NCI-H1436 treated with DMSO at 0.1 percent for 48 hours (cell line): ENCODE data around the gene SRPK3.
A peak's percentile ranks its signal among the peaks of the same experiment; 100 is the strongest.
"Not testable (repeated sequence)": the region's sequence is repeated elsewhere in the genome, so short reads cannot be mapped to it uniquely, and the experiment has no call there.

Source experiments
- DNase-seq: peaks from one replicate; lab custom pipeline; 2025; lab: John Stamatoyannopoulos, UW

Gene SRPK3

DNA sequence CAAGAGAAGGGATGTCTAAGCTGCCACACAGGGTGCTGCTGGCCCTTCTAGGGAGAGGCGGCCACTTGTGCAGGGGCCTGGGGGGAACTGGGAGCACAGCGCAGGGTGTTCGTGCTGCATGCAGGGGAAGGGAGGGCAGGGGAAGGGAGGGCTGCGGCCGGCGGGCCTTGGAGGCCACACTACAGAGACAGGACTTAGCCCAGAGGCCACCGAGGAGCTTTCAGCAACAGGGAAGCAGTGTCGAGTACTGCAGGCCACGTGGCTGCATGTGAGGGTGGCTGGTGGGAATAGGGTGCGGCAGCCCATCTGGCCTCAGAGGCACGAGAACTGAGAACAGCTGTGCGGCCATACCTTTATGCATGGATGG lies 35.8 kb upstream of the SRPK3 start:
- DNase-seq: not testable (repeated sequence)

DNA sequence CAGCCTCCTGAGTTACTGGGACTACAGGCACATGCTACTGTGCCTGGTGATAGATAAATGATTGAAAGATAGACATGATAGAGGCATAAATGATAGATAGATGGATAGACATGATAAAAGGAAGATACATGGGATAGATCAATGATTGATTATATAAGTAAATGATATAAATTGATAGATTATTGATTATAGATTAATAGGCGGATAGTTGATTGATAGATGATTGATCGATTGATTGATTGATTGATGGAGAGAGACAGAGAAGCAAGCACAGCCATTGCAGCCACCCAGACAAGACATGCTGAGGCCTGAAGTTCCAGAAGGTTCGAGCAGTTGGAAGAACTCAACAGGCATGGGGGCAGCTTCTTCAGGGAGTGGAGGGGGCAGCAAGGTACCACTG lies 34.5 kb upstream of the SRPK3 start:
- no peak for DNase-seq

DNA sequence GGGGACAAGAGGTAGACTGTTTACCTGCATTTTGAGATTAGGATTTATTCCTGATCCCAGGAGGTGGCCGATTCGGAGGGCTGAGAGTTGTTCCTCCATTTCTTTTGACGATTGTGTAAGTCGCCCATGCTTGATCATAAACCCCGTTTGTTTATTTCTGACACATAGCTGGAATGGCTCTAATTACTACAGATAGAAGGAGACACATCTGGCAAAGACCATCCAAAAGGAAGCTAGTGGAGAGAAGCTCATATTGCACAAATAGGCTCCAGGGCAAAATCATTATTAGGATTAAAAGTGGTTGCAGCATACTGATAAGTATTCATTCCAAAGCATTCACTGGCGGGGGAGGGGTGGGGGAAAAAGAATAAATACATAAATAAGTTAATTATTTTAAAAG lies 33.9 kb upstream of the SRPK3 start:
- not testable (repeated sequence) for DNase-seq

DNA sequence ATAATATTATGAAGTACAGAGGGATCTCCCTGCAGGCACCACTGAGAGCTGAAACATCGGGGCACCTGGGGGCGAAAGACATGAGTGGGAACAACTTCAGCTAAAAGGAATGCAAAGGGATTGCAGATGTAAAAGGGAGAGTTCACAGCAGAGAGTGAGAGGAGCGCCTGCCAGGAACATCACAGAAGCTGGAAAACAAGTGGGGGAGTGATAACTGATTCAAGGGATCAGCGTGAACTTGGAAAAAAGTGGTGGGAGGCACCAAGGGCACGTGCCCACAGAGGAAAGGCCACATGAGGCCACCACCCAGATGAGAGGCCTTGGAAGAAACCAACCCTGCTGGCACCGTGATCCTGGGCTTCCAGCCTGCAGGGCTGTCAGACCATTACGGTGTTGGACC lies 31.8 kb upstream of the SRPK3 start:
- DNase-seq: not testable (repeated sequence)

DNA sequence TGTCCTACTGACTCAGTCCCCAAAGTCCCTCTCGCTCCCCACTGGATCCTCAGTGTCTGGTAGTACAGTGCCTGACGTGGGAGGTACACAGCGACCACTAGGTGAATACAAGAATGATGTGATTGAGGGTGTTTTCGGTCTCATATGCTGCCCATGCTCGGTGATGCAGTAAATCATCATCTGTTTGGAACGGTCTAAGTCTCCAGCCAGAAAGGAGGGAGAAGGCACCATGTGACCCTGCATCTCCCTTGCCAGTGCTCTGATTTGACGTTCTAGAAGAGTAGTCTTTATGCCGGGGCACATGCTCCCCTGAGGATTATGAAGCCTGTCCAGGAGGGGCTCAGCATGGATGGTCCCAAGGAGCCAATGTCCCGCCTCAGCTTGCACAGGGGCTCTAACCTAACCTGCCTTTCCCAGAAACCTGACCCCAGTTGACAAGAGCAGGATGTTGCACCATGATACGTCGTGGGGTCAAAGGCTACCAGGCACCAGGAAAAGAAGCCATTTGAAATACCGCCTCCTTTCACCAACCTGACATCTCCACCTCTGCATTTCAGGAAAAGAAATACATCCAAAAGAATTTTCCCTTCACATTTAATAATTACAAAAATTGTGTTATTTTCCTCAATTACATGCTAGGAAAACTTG lies 30.6 kb upstream of the SRPK3 start:
- DNase-seq: no peak

DNA sequence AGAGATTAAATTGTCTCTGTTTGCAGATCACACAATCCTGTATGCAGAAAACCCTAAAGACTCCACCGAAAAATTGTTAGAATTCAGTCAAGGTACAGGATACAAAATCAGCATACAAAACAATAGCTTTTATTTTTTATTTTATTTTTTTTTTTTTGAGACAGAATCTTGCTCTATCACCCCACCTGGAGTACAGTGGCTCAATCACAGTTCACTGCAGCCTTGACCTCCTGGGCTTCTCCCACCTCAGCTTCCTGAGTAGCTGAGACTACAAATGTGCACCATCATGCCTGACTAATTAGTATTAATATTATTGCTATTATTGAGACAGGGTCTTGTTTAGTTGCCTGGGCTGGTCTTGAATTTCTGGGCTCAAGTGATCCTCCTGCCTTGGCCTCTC lies 25.7 kb upstream of the SRPK3 start:
- no peak for DNase-seq

DNA sequence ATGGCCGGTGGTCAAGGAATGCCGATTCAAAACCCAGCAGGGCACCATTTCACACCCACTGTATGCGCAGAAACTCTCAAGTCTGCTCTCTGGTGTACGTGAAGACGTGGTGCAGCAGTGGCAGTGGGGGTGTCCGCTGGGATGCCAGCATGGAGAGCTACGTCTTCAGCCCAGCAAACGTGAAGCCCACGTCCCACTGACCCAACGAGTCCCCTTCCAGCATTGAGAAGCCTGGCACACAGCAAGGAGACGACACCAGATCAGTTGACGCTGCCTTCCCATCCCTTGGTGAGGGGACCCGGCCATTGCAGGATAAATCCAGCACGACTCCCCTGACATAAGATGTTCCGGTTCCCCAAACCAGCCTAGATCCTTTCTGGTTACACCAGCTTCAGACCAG lies 19.0 kb upstream of the SRPK3 start:
- DNase-seq: no peak

DNA sequence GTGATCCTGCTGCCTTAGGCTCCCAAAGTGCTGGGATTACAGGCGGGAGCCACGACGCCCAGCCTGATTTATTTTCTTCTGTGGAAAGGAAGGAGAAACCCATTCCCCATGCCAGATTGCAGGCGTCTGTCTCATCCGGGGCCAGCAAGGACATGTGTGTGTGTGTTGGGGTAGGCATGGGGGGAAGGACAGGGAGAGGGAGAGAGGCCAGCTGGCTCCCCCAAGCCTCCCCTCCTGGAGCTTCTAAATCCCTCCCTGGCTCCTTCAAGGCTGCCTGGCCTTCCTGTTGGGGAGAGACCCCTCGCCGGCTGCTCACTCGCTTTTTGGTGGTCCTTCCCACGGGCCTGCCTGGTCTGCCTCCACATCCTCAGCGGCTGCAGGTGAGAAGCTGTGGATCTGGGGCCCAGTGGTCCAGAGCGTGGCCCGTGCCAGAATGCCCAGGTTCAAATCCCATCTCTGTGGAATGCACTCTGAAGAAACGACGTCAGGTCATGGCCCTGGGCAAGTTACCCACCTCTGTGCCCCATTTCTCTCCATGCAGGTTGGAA lies 18.1 kb upstream of the SRPK3 start:
- DNase-seq: no peak

DNA sequence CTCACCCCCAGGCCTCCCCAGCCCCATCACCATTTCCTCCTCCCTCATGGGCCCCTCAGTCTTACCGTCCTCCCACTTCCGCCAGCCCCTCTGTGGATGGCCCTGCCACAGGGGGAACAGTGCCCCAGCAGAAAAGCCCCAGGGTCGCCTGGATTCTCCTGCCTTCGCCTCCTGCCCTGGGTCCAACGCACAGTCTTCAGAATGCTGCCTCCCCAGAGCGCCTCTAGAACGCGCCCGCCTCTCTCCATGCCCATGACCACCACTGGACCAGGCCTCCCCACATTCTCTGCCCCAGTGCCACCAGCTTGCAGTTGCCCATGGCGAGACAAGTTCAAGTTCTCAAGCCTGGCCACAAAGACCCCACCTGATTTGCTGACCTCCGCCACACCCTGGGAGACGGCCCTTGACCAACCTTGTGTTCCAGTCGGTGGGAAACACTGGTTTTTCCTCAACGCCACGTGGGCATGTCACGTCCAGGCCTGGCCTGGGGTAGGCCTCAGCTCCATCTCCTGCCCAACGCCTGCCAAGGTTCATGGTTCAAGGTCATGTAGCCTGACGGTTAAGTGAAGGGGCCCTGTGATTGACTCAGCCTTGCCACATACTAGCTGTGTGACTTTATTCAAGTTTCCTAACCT lies 17.4 kb upstream of the SRPK3 start:
- DNase-seq: no peak

DNA sequence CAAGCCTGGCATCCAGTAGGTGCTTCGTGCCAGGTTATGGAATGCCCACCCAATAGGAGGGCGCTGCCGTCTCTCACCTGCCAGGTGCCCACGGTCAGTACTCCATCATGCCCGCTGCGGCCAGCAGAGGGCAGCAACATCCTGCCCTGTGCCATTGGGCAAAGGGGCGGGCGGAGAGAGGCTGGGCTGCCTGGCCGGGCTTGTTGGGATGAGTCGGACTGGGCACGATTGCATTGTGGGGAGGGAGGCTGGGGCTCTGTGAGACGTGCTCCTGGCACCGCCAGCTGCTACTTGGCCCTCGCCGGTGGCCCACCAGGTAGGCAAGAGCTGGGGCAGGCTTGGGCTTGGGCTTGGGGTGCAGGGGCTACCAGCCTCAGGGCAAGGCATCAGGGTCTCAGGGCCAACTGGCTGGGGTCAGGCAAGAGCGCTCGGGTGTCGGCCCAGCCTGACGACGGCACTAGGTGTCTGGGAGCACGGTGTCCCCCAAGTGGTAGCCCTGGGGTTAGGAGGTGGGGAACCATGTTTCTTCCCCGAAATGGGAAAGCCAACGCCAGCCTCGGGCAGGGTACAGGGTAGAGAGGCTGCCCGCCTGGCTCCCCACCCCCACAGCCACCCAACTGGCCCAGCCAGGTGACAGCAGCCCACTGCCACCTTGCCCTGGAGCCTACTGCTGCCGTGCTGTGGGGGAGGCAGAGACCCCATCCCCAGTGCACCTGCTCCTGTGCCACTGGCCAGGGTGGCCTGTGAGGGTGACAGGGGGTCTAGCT lies 16.7 kb upstream of the SRPK3 start, which contains the start of gene PLXNB3:
Gene PLXNB3 (plus strand): TSS at position 261 of the 767 bp plus-strand sequence. CDS start 1,287 bp downstream, outside the sequence.
- peak; percentile 68 for DNase-seq

DNA sequence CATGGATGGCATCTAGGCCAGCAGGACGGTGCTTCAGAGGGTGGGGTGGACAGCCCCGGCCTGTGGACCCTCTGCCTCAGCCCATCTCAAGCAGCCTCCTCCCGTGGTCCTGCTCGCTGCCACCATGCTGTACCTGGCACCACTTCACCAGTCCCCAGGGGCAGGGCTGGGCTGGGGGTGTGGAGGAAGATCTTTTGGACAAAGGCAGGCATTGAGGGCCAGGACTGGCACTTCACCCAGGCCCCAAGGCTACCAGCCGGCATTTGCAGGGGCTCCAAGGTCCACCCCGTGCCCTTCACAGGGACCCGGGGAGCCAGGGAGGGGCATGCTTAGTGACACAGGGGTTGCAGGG lies 16.1 kb upstream of the SRPK3 start:
- no peak for DNase-seq

DNA sequence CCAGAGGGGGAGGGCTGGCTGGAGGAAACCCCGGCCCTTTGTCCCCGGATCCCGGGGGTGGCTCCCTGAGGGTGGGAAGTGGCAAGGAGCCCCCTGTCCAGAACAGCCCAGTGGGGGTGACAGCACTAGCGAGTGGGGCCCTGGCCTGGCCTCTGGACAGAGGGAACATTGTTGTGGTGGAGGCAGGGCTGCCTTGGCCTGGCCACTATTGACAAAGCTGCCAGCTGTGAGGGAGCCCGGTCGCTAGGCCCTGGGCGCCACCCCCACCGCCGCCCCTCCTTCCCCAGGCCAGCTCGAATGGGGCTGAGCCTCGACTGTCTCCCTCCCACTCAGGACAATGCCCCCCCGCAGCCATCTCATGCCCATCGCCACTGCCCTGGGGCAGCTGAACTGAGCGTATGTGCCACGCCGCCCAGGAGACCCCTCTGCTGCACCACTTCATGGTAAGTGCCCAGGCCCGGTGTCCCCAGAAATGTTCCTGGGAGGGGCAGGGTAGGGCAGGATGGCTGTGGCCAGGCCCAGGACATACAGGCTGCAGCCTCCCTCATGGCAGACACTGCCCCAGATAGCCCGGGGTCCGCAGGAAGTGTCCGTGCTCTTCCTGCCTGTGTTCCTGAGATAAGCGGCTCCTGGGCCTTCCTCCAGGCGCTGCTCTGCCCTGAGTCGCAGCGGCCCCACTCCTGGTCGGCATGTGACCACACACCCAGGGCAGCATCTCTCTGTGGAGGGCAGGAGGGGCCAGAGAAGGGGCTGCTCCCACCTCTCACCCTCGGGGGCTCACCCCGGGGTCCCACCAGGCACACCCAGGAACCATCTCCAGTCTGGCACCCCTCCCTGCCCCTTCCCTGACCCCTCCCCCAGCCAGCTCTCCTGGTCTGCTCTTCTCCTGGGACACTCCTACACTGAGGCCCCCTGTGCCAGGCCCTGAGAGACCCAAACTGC lies 15.4 kb upstream of the SRPK3 start:
- no peak for DNase-seq

DNA sequence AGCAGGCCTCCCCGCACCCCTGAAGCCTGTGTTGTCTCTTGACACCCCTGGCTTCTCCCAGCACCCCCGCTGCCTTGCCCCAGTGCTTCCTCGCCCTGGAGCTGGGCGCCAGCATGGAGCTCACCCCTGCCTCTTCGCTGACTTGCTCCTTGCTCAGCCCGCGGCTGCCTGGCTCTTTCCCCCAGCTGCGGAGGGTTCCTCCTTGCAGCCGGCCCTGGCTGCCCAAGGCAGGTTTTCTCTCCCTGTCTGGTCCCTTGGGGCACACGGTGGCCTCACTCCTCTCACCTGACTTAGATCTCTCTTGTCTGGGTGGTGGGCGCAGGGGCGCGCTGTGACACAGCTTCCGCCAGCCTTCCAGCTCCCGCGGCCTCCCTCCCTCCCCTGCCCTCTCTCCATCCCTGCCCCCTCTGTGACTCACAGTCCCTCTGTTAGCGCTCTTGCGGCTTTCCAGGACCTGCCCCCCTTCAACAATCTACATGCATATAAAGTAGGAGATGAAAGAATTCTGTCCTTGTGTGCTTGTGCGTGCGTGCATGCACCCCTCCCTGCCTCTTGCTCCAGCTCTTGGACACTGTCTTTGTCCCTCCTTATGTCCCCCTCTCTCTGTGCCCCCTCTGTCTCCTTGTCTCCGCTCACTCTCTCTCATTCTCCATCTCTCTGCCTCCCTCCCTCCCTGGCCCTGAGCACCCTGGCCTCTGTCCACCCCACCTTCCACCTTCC lies 14.6 kb upstream of the SRPK3 start:
- peak; percentile 45 for DNase-seq

DNA sequence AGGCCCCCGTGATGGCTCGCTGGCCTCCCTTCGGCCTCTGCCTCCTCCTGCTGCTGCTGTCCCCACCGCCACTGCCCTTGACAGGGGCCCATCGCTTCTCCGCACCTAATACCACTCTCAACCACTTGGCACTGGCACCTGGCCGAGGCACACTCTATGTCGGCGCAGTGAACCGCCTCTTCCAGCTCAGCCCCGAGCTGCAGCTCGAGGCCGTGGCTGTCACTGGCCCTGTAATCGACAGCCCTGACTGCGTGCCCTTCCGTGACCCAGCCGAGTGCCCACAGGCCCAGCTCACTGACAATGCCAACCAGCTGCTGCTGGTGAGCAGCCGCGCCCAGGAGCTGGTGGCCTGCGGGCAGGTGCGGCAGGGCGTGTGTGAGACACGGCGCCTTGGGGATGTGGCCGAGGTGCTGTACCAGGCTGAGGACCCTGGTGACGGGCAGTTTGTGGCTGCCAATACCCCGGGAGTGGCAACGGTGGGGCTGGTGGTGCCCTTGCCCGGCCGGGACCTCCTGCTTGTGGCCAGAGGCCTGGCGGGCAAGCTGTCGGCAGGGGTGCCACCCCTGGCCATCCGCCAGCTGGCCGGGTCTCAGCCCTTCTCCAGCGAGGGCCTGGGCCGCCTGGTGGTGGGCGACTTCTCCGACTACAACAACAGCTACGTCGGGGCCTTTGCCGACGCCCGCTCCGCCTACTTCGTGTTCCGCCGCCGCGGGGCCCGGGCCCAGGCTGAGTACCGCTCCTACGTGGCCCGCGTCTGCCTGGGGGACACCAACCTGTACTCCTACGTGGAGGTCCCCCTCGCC lies 13.8 kb upstream of the SRPK3 start:
- DNase-seq: no peak

DNA sequence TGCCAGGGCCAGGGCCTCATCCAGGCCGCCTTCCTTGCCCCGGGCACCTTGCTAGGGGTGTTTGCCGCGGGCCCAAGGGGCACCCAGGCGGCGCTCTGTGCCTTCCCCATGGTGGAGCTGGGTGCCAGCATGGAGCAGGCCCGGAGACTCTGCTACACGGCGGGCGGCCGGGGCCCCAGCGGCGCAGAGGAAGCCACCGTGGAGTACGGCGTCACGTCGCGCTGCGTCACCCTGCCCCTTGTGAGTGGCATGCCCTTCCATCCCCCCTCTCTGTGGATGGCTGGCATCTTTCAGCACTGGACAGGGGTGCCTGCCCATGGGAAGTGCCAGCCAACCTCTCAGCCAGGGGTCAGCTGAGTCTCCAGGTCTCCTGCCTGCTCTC lies 13.2 kb upstream of the SRPK3 start:
- DNase-seq: no peak

DNA sequence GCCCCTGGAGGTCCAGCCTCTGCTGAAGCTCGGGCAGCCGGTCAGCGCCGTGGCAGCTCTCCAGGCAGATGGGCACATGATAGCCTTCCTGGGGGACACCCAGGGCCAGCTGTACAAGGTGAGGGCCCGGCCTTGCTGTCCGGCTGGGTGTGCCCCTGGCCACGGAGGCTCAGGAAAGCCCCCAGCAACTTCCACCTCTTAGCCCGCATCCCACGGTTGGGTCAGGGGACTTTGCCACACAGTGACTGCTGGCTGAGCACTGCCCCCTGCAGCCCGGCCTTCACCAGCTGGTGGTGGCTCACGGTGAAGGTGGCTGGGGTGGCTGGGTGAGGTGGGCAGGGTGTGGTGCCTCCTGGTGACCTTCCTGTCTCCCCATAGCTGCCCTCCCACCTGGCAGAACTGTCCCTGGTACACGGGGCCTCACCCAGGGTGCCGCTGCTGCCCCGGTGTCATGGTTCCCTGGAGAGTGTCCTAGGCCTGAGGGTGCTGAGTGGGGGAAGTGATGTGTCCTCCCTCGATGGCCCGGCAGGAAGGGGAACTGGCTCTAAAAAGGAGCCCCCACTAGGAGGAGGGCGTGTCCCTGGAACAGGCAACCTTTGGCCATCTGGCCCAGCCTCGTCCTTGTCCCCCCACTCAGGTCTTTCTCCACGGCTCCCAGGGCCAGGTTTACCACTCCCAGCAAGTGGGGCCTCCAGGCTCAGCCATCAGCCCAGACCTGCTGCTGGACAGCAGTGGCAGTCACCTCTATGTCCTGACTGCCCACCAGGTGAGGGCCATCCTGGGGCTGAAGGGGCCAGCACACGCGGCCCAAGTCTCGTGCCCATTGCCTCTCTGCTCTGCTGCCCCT lies 12.3 kb upstream of the SRPK3 start:
- no peak for DNase-seq

DNA sequence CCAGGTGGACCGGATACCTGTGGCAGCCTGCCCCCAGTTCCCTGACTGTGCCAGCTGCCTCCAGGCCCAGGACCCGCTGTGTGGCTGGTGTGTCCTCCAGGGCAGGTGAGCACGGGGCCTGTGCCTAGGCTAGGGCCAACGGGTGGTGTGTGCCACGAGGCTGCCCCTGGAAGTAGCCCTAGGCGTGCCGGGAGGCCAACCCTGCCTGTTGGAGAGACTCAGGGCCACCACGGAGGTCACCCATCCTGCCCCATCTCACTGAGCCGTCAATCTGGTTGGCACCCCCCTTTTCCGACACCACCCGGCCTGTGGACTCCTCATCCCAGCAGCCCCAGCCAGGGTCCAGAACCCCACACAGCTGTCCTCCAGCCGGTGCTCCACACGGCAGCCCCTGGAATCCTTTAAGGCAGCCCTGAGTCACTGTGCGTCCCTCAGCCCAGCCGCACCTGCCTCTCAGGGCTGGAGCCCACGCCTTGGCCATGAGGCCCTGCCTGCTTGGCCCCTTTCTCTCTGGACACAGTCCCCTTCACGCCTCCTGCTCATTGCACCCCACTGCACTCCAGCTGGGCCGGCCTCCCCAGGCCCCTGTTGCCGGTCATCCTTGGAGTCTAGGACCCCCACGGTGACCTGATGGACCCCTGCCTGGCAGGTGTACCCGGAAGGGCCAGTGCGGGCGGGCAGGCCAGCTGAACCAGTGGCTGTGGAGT lies 11.5 kb upstream of the SRPK3 start:
- DNase-seq: no peak

DNA sequence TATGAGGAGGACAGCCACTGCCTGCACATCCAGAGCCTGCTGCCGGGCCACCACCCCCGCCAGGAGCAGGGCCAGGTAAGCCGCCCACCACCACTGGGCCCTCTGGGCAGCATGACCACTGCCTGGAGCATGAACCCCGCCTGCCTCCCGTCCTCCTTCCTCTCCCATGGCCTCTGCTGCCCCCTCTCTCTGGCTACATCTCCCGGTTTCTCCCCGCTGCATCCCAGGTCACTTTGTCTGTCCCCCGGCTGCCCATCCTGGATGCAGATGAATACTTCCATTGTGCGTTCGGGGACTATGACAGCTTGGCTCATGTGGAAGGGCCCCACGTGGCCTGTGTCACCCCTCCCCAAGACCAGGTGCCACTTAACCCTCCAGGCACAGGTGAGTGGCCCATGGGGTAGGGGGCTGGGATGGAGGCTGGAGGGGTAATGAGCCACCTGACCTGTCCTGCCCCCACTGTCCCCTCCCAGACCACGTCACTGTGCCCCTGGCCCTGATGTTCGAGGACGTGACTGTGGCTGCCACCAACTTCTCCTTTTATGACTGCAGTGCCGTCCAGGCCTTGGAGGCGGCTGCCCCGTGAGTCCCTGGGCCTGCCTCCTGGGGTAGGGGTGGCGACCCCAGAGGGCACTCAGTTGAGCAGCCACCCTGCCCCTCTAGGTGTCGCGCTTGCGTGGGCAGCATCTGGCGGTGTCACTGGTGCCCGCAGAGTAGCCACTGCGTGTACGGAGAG lies 10.8 kb upstream of the SRPK3 start:
- DNase-seq: no peak
